ENCODE results near the gene HDAC3.

HDAC3 gene

GRCh38 chr5:141657937-141658545 lies 21.4 kb upstream of the HDAC3 start:
- DNase-seq (ENCODE audit: low spot score): no peak

DNA sequence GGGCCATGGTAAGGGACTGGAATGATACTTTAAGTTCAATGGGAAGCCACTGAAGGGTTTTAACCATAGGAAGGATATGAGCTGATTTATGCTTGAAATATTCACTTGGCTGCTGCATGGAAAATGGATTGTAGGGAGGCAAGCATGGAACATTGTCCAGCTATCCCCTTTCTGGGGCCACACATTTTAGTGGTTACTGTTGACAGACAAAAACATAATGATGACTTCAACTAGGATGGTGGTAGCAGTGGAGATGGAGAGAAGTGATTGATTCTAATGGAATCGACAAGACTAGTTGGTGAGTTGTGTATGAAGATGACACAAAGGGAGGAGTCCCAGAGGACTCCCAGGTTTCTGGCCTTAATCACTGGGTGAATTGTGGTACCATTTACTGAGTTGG lies 20.8 kb upstream of the HDAC3 start:
- DNase-seq (ENCODE audit: low spot score): no peak

DNA sequence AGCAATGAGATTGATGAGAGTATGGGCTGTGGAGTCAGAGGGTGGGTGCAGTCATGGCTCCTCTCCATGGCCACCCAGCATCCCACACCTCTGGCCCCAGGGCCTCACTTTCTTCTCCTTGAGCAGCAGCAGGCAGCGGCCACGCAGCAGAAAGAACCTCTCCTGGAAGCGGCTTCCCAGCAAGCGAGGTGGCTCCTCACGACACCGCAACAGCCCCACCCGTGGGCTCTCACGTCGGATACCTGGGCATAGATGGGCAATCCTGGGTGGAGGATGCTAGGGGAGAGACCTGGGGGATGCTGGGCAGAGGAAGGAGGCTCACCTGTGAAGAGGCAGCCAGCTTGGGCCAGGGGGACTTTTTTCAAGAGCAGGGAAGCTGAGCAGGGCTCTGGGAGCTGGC lies 19.7 kb upstream of the HDAC3 start:
- no peak for DNase-seq (ENCODE audit: low spot score)

DNA sequence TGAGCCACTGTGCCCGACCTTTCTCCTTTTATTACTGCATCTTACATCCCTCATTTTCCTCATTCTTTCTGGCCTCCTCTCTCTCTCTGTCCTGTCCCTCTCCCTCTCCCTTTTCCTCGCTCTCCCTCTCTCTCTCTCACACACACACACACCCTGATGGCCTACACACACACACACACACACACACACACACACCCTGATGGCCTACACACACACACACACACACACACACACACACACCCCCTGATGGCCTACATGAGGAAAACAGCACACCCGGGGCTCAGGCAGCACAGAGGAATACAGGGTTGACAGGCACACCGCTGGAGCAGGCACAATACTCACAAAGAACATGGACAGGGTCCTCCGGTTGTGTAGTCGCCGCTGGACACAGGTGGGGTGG lies 18.4 kb upstream of the HDAC3 start:
- DNase-seq (ENCODE audit: low spot score): no peak

- DNase-seq (ENCODE audit: low spot score): no peak
These were observed 17.6 kb upstream of the HDAC3 start for GRCh38 chr5:141654298-141654697.

GRCh38 chr5:141651728-141652105 lies 15.1 kb upstream of the HDAC3 start:
- no peak for DNase-seq (ENCODE audit: low spot score)

DNA sequence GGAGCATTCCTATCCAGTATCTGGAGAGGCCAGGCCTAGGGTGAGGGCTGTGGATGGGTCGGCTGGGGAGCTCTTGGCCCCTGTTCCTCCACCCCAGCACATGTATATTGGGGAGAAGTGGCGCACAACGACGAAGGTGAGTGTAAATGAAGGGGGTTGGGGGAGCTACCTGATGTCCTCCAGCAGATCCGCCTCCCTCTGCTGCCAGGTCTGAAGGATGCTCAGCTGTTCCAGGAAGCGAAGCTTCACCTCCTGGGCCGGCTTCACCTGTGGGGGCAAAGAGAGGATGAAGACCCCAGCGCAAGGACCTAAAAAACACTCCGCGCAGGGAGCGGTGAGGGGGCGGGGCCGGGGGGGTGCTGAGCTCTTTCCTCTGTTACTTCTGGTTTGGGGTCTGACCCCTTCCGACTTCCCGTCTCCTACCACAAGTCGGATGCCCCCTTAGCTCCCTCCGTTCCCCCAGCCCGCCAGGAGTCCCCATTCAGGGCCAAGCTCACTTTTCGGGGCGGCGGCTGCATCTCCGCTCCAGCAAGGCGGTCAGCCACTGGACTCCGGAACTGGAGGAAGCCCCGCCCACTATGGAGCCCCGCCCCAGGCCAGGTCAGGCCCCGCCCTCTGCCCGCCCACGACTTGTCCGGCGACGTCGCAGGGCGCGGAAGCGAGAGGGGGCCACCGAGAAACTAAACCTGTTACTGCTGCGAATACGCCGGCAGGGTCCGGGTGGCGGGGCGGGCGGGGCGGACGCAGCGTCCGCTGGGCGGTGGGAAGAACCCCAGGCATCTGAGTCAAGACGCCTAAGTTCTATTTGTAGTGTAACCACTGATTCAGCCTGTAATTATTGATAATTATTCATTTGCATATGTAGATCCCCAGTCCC lies 14.4 kb upstream of the HDAC3 start, which contains the start of gene FCHSD1:
TSS of gene FCHSD1 (minus strand) at position 568 of the 877 bp plus-strand sequence. CDS start at position 518, 50 bp downstream.
- peak; percentile 80 for DNase-seq (ENCODE audit: low spot score)

- DNase-seq (ENCODE audit: low spot score): no peak
These were observed 13.3 kb upstream of the HDAC3 start for GRCh38 chr5:141649972-141650371.

DNA sequence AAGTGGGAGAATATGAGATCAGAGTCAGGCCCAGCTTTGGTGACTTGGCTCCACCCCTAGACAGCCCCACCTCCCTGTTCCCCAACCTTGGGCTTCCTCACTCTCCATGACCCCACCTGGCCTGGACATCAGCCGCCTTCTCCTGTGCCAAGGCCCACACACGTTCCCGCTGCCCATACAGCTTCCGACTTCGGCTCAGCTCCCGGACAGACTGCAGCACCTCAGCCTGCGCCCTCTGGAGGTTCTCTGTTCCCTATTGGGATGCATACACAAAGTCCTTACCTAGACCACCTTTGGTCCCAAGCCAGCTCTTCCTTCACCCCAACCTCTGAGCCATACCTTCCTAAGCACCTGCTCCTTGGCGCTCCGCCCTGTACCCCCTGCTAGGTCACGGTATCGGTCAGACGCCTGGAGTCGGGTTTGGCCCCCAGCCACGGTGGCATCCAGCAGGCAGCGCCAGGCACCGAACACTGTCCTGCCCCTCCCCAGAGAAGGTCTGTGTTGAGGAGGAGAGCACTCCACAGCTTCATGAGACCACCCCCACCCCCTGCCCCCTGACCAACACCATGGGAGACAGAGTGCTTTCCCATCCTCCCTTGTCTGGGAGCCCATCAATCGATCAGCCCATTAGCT lies 12.5 kb upstream of the HDAC3 start:
- DNase-seq (ENCODE audit: low spot score): no peak

- DNase-seq (ENCODE audit: low spot score): no peak
These were observed 11.2 kb upstream of the HDAC3 start for GRCh38 chr5:141647851-141648250.

DNA sequence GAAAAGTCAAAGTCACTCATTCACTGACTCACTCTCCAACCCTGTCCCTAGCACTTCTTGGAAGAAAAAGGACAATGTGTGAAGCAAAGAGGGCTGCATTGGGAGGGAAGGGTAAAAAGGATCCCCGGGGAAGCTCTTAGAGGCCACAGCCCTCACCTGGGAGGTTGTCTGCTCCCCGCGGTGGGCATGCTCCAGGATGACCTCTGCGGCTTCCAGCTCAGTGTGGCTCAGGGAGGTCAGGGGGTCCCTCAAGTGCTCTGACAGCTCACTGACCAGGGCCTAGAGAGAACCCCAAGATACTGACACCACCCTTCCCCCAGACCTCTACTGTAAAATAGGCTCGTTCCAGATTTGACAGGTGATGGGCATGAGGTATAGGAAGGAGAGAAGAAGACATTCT lies 10.6 kb upstream of the HDAC3 start:
- no peak for DNase-seq (ENCODE audit: low spot score)

DNA sequence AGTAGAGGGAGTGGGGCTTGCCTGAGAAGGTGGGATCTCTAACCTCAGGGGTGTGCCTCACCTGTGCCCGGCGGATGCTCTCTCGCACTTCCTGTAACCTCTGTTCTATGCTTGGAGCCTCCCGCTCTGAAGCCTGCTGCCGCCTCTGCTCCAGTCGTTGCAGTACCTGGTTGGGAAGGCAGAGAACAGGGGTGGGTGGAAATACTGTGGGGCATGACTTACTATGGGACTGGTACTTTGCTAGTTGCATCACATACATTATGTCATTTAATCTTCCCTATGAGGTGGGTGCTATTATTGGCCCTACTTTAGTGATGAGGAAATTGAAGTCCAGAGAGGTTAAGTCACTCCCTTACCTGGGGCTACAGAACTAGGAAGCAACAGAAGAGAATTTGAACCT lies 9.4 kb upstream of the HDAC3 start:
- DNase-seq (ENCODE audit: low spot score): no peak

DNA sequence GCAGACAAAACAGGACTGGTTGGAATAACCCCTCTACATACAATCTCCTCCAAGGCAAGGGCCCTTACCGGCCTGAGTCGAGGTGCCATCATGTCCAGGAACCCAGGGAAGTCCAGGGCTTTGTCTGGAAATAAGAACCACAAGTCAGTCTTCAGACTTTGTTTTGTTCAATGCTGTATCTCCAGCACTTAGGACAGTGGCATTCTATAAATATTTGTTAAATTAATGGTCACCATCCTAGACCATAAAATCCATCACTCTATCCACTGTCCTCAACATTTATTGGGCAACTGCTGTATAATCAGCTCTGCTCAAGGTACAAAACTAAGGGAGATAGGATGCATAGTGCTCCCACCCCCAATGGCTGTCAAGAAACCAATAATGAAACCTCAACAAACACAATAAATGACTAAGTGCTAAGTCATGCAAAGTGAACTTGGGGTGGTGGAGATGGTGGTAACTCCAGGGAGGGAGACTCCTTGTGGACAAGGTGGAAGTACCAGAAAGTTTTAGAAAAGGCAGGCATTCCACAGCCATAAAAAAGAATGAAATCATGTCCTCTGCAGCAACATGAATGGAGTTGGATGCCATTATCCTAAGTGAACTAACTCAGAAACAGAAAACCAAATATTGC lies 5.1 kb upstream of the HDAC3 start:
- no peak for DNase-seq (ENCODE audit: low spot score)

- no peak for DNase-seq (ENCODE audit: low spot score)
These were observed 4.0 kb upstream of the HDAC3 start for GRCh38 chr5:141640698-141641097.

- no peak for DNase-seq (ENCODE audit: low spot score)
These were observed 3.4 kb upstream of the HDAC3 start for GRCh38 chr5:141640051-141640415.

GRCh38 chr5:141639357-141640050 lies 2.9 kb upstream of the HDAC3 start:
- no peak for DNase-seq (ENCODE audit: low spot score)

DNA sequence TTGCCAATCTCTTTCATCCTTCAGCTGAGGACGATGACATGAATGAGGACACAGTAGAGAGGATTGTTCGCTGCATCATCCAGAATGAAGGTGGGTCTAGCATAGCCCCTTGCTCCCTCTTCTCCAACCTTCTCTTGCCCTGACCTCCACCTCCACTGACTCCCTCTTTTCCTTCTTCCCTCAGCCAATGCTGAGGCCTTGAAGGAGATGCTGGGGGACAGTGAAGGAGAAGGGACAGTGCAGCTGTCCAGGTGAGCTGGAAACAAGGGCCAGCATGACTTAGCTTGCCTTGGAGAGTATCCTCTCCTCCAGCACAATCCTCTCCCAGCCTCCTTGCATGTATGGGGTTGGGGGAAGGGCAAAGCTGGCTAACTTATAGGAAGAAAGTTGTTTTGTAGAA lies 2.1 kb upstream of the HDAC3 start:
- DNase-seq (ENCODE audit: low spot score): no peak

DNA sequence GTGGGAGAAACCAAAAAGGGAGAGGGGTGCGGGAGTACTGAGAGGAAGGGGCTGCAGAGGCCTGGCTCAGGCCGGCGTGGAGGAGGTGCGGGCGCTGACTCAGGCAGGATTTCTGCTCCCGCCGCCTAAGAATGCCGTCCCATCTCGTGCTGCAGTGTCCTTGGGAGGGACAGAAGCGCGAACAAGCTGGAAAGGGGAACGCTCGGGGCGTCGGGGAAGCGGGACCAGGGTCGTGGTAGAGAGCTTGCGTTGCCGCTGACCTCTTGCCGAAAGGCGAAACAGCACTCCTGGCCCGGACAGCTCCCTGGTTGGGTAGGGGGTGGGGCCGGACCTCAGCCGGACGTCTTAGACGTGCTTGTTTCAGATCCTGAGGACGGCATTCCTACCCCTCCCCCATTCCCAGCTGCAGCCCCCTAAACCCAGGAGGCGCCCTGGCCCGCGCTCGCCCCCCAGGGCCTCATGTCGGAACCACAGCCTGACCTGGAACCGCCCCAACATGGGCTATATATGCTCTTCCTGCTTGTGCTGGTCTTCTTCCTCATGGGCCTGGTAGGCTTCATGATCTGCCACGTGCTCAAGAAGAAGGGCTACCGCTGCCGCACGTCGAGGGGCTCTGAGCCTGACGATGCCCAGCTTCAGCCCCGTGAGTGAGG lies 1.2 kb upstream of the HDAC3 start:
- DNase-seq (ENCODE audit: low spot score): peak; percentile 40

DNA sequence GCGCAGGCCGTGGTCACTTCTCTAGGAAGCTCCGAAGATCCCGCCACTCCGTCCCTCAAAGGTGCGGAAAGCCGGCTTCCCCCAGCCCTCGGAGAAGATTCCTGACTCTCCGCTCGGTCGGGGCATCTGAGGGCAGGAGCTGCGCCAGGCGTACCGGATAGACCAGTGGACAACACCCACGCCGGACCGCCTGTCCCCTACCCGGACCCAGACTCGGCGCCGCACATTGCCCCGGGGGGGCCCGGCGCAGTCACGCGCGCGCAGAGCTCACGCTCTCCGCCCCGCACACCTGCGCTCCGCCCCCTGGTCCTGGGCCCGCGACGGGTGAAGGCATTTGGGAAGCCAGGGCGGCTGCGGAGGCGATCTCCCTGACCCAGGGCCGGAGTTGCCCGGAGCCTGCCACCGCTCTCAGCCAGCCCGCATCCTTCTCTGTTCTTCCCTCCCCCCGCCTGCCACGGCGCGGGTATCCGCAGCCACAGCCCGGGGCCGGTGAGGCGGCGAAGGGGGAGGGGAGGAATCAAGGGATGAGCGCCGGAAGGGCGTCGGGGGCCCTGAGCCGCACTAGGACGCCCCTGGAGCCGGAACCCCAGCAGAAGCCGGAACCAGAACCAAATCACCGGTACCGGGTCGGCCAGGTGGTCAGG lies 596 bp upstream of the HDAC3 start:
- DNase-seq (ENCODE audit: low spot score): no peak

- no peak for DNase-seq (ENCODE audit: low spot score)
These were observed 590 bp downstream of the HDAC3 start for GRCh38 chr5:141636106-141636412.

GRCh38 chr5:141635646-141636045 lies 1.0 kb downstream of the HDAC3 start:
- no peak for DNase-seq (ENCODE audit: low spot score)

Measured in globus pallidus (tissue), 1 donor.